ENCODE data around the gene PET100. TPM values are rescaled to one million over a fixed set of nuclear protein-coding genes. Genes with fewer than 3 reads are reported as not detected.

The PET100 gene
- total RNA-seq, 4 donors from 2014 or later = 9.5 to 15.1 (median 12.9) TPM

- ATAC-seq (no peak), DNase-seq (no peak)
- peaks cover 0 to 1% (median 0%) of the 10 kb centered on the region in 3 donors for H3K27me3 ChIP-seq
- in situ Hi-C loops (cut with MboI; ENCODE audit: low sequenced_read_pairs in 4 of 4) (loop anchor here in 1 of 4 donors (10.0 kb wide), 1 partner anchor 155 kb away; no protein-coding TSS in a partner anchor), intact Hi-C loops (cut with DNase I; ENCODE audit: low total_unique reads) (no loop called here)
- no peaks in the 10 kb centered on the region for H3K9me3 ChIP-seq
- H3K36me3 ChIP-seq = no peaks in the 10 kb centered on the region
- TF ChIP-seq, protein P1, sequence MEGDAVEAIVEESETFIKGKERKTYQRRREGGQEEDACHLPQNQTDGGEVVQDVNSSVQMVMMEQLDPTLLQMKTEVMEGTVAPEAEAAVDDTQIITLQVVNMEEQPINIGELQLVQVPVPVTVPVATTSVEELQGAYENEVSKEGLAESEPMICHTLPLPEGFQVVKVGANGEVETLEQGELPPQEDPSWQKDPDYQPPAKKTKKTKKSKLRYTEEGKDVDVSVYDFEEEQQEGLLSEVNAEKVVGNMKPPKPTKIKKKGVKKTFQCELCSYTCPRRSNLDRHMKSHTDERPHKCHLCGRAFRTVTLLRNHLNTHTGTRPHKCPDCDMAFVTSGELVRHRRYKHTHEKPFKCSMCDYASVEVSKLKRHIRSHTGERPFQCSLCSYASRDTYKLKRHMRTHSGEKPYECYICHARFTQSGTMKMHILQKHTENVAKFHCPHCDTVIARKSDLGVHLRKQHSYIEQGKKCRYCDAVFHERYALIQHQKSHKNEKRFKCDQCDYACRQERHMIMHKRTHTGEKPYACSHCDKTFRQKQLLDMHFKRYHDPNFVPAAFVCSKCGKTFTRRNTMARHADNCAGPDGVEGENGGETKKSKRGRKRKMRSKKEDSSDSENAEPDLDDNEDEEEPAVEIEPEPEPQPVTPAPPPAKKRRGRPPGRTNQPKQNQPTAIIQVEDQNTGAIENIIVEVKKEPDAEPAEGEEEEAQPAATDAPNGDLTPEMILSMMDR (IDR thresholded peaks at IDR 0.05 in 4 of 5, conservative IDR thresholded peaks at IDR 0.05 in 1 of 5) = no peak
- TF ChIP-seq POLR2A (IDR thresholded peaks at IDR 0.05) = no peak
- no peak overlapping the region for H3K4me3 ChIP-seq
- peaks cover 0 to 4% of the 10 kb centered on the region in 2 donors for H3K4me1 ChIP-seq
- H3K27ac ChIP-seq = no peak overlapping the region
These were observed 20.6 kb downstream of the PET100 start for GRCh38 chr19:7650148-7650547.

DNA sequence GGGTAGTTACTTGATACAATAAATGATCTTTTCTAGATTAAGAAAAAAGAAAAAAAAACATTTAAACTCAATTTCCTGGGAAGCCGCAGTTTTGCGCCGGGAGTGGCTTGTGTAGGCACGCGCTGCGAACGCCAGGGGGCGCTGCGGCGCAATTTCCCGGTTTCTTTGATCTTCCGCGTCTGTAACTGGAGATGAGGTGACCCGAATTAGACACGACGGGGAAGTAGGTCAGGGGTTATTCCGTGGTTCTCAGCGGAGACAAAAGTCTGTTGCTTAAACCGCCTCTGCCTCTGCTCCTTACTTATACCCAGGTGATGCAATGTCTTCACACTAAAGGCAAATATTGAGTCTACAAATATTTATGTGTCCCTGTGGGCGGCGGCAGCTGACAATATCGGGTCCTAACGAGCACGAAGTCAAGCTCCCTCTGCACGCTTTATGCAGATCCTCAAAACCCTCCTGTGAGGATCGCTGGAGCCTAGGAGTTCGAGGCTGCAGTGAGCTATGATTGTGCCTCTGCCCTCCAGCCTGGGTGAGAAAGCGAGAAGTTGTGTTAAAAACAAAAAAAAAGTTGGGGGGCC, 22.6 kb downstream of the PET100 start:
- H3K27me3 ChIP-seq = no peaks in the 10 kb centered on the region
- ATAC-seq (peak; percentile 100), DNase-seq (peak; percentile 74 to 88)
- H3K9me3 ChIP-seq = no peaks in the 10 kb centered on the region
- H3K36me3 ChIP-seq = no peaks in the 10 kb centered on the region
- intact Hi-C loops (cut with DNase I; ENCODE audit: low total_unique reads) (loop anchor here (1.0 kb wide), 2 partner anchors 23 to 28 kb away; partner anchors contain the start of genes PET100, TRAPPC5 and XAB2), in situ Hi-C loops (cut with MboI; ENCODE audit: low sequenced_read_pairs in 4 of 4) (loop anchor here in 1 of 4 donors (10.0 kb wide), 1 partner anchor 153 kb away; no protein-coding TSS in a partner anchor)
- H3K27ac ChIP-seq = peak overlapping the region; percentile 50 to 84 (median 70)
- H3K4me1 ChIP-seq = peaks cover 0 to 4% of the 10 kb centered on the region in 2 donors
- TF ChIP-seq, protein P1 (IDR thresholded peaks at IDR 0.05 in 4 of 5, conservative IDR thresholded peaks at IDR 0.05 in 1 of 5) = peak; percentile 93 to 99 (median 98)
- TF ChIP-seq POLR2A (IDR thresholded peaks at IDR 0.05) = no peak
- H3K4me3 ChIP-seq = peak overlapping the region in 2 of 4 donors; percentile 15 to 34

DNA sequence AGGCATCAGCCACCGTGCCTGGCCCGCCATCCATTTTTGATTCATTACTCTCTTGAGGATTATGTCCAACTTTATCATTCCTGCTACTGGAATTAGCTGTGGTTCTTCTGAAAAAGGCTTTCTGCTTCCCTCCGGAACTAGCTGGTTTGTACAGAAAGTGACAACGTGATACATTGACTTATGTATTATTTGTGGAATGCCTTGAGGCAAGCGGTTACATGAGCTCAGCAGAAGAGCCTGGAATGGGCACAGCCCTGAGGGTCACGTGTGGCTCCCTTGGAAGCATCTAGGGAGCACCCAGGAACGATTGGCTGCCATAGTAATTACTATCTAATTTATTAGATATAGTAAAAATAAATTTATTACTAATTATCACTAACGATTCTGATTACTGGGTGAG, 24.8 kb downstream of the PET100 start:
- in situ Hi-C loops (cut with MboI; ENCODE audit: low sequenced_read_pairs in 4 of 4) (loop anchor here in 1 of 4 donors (10.0 kb wide), 1 partner anchor 150 kb away; no protein-coding TSS in a partner anchor), intact Hi-C loops (cut with DNase I; ENCODE audit: low total_unique reads) (no loop called here)
- Histone ChIP-seq H3K27me3 (no peaks in the 10 kb centered on the region), H3K4me3 (no peak overlapping the region), H3K27ac (no peak overlapping the region), H3K9me3 (no peaks in the 10 kb centered on the region), H3K36me3 (no peaks in the 10 kb centered on the region), H3K4me1 (peaks cover 0 to 4% of the 10 kb centered on the region in 2 donors)
- ATAC-seq (no peak), DNase-seq (no peak)
- TF ChIP-seq, protein P1 (IDR thresholded peaks at IDR 0.05 in 4 of 5, conservative IDR thresholded peaks at IDR 0.05 in 1 of 5) = no peak
- no peak for TF ChIP-seq POLR2A (IDR thresholded peaks at IDR 0.05)

GRCh38 chr19:7655581-7655980, 26.0 kb downstream of the PET100 start:
- Histone ChIP-seq H3K27ac (no peak overlapping the region), H3K27me3 (no peaks in the 10 kb centered on the region), H3K4me1 (peaks cover 0 to 4% of the 10 kb centered on the region in 2 donors), H3K36me3 (no peaks in the 10 kb centered on the region), H3K9me3 (no peaks in the 10 kb centered on the region), H3K4me3 (no peak overlapping the region)
- no peak for TF ChIP-seq POLR2A (IDR thresholded peaks at IDR 0.05)
- TF ChIP-seq, protein P1 (IDR thresholded peaks at IDR 0.05 in 4 of 5, conservative IDR thresholded peaks at IDR 0.05 in 1 of 5) = no peak
- DNase-seq (no peak), ATAC-seq (no peak)
- intact Hi-C loops (cut with DNase I; ENCODE audit: low total_unique reads) = no loop called here
- in situ Hi-C loops (cut with MboI; ENCODE audit: low sequenced_read_pairs in 4 of 4) = loop anchor here in 1 of 4 donors (10.0 kb wide), 1 partner anchor 149 kb away; no protein-coding TSS in a partner anchor

All from gastrocnemius medialis (tissue), 4 donors.